Erythroblast (primary cell): ENCODE measurements around the gene SOX6.
"Not testable (repeated sequence)": the region's sequence is repeated elsewhere in the genome, so short reads cannot be mapped to it uniquely, and the experiment has no call there.

Experiments used
- DNase-seq, 2 experiments: peaks; one replicate each; lab custom pipeline; 2025; lab: John Stamatoyannopoulos, UW
- GATA1 ChIP-seq: IDR thresholded peaks from 2 replicates; pipeline ENCODE4 v1.6.1; 2011; ENCODE audit warnings: low read depth, mild to moderate bottlenecking, control low read depth, low read length, moderate library complexity
- POLR2A ChIP-seq: IDR thresholded peaks from 2 replicates; pipeline ENCODE4 v1.6.1; 2011; ENCODE audit warnings: mild to moderate bottlenecking, low read length

SOX6 gene

GRCh38 chr11:15933886-15934625 is 422.3 kb downstream of the SOX6 start:
- TF ChIP-seq POLR2A (no peak), GATA1 (no peak)
- no peak for DNase-seq

- TF ChIP-seq POLR2A: no peak
- TF ChIP-seq GATA1: no peak
- DNase-seq: no peak
Observed at GRCh38 chr11:15932417-15932816, 423.9 kb downstream of the SOX6 start.

- no peak for DNase-seq
- TF ChIP-seq GATA1 (no peak), POLR2A (no peak)
Observed at GRCh38 chr11:15931497-15931896, 424.8 kb downstream of the SOX6 start.

- TF ChIP-seq GATA1 (no peak), POLR2A (no peak)
- no peak for DNase-seq
Observed at GRCh38 chr11:15930442-15931025, 425.8 kb downstream of the SOX6 start.

GRCh38 chr11:15929371-15929901 is 426.9 kb downstream of the SOX6 start:
- TF ChIP-seq POLR2A (no peak), GATA1 (no peak)
- no peak for DNase-seq

- TF ChIP-seq GATA1 (no peak), POLR2A (no peak)
- DNase-seq: no peak
Observed at GRCh38 chr11:15927864-15928217, 428.5 kb downstream of the SOX6 start.

- no peak for TF ChIP-seq POLR2A
- no peak for TF ChIP-seq GATA1
- no peak for DNase-seq
Observed at GRCh38 chr11:15927196-15927863, 429.0 kb downstream of the SOX6 start.

GRCh38 chr11:15926071-15926470 is 430.3 kb downstream of the SOX6 start:
- DNase-seq: no peak
- no peak for TF ChIP-seq POLR2A
- TF ChIP-seq GATA1: no peak

- TF ChIP-seq GATA1: no peak
Observed at GRCh38 chr11:15923183-15923582, 433.2 kb downstream of the SOX6 start.

GRCh38 chr11:15922745-15923144 is 433.6 kb downstream of the SOX6 start:
- DNase-seq: not testable (repeated sequence)

More at GRCh38 chr11:15923183-15923582, 433.2 kb downstream of the SOX6 start:
- DNase-seq: no peak

- TF ChIP-seq POLR2A: no peak
- TF ChIP-seq GATA1: no peak
- DNase-seq: no peak
Observed at GRCh38 chr11:15920856-15921629, 435.3 kb downstream of the SOX6 start.

- no peak for TF ChIP-seq GATA1
- no peak for TF ChIP-seq POLR2A
- no peak for DNase-seq
Observed at GRCh38 chr11:15918674-15919073, 437.7 kb downstream of the SOX6 start.

GRCh38 chr11:15918212-15918611 is 438.1 kb downstream of the SOX6 start:
- no peak for TF ChIP-seq POLR2A
- no peak for TF ChIP-seq GATA1
- no peak for DNase-seq
